DMS153 (cell line): Measurements from ENCODE around the gene KIAA0930.
"Not testable (repeated sequence)": the region's sequence is repeated elsewhere in the genome, so short reads cannot be mapped to it uniquely, and the experiment has no call there.

ENCODE experiments used
- DNase-seq: peaks from one replicate; lab custom pipeline; 2025; lab: John Stamatoyannopoulos, UW

KIAA0930 gene

DNA sequence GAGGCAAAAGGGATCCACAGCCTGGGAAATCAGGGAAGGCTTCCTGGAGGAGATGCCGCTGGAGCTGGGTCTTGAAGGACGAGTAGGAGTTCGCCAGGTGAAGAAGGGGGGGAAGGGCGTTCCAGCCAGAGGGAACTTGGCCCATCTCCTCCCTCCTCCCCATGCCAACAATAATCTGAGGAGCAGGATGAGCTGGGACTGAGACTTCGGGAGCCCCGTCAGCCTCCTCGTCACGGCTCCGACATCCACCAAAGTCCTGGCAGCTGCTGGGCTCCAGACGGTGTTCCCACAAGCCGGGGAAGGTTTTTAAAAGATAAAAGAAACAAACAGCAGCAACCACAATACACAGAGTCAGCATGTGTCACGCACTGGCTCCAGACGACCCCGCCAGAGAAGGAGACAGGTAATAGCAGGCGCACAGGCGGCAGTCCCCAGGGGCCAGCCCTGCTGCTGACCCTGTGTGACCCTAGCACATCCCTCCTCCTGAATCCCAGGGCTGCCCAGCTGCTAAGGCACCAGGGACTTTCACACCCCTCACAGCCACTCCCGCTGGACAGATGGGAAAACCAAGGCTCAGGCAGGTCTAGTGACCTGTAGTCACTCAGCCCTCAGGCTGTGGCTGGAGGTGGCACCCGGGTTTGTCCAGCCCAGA, 39.7 kb downstream of the KIAA0930 start:
- no peak for DNase-seq

DNA sequence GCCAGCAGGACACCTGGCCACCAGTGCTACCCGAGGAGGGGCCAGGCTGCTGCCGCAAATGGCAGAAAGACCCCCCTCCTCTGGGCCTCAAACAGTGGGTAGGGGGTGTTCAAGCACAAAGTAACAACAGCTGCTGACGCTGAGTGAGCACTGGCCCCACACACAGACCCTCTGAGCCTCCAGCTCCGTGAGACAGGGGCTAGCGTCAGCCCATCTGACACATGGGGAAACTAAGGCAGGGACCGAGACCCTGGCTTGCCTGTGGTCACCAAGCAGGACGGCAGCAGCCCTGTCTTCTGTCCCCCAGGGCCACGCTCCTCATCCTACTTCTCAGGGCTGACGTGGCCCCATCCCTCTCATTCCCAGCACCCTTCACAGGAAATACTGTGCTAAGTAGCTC, 40.5 kb downstream of the KIAA0930 start:
- no peak for DNase-seq

DNA sequence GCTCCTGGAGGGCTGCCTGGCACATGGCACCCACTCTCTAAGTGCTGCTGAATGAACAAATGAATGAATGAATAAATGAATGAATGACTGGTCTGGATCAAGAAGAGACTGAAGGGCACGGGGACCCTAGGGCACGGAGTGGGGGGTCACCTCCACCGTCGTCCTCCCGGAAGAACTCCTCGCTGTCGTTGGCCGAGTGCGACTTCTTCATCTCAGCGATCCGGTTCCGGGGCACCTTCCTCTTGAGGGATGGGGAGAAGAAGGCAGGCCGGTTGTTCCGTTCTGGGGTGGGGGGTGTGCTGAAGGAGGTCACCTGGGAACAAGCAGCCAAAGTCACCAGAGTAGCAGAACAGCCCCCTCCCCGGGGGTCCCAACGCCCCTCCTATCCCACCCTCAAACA, 41.0 kb downstream of the KIAA0930 start:
- no peak for DNase-seq

DNA sequence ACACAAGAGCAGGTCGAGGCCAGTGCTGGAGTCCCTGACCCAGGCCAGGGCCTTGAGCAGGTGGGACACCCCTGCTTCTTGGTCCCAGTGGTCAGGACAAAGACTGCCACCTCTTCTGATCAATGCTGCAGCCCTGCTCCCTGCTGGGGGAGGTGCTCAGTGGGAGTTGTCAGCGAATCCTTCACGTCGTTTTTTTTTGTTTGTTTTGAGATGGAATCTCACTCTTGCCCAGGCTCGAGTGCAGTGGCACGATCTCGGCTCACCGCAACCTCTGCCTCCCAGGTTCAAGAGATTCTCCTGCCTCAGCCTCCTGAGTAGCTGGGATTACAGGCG, 42.3 kb downstream of the KIAA0930 start:
- no peak for DNase-seq

DNA sequence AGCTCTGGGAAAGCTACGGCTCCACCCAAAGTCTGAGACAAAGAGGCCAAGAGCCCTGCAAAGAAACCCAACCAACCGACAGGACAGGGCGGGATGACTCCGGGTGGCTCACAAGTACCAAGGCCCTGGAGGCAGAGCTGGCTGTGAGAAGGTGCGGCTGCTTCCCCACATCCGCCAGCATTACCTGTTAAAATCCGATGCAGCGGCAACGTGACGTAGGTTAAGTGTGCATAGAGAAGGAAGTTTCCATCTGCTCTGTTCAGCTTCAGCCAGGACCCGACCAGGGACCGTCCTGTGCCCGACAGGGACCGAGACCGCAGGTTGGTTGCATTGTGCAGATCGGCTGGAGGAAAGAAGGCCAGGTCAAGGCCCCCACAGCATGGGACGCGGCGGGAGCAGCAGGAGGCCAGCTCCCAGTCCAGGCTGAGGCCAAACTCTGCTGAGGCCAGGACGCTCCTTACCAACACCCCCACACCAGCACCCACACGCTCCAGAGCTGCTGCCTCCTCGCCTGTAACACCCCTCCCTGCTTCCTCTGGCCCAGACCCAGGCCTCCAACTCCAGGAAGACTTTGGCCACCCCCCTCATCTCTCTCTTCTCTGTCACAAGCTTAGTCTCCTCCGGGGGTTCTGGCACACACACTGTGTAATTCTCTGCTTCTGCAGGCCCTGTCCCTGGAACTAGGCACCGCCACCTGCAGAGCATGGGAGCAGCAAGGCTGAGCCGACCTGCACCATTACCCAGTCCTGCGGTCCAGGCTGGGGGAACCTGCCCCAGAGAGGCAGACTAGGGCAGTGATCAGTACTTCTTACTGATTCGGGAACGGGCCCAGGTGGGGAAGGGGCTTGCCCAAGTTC, 42.9 kb downstream of the KIAA0930 start:
- DNase-seq = no peak

DNA sequence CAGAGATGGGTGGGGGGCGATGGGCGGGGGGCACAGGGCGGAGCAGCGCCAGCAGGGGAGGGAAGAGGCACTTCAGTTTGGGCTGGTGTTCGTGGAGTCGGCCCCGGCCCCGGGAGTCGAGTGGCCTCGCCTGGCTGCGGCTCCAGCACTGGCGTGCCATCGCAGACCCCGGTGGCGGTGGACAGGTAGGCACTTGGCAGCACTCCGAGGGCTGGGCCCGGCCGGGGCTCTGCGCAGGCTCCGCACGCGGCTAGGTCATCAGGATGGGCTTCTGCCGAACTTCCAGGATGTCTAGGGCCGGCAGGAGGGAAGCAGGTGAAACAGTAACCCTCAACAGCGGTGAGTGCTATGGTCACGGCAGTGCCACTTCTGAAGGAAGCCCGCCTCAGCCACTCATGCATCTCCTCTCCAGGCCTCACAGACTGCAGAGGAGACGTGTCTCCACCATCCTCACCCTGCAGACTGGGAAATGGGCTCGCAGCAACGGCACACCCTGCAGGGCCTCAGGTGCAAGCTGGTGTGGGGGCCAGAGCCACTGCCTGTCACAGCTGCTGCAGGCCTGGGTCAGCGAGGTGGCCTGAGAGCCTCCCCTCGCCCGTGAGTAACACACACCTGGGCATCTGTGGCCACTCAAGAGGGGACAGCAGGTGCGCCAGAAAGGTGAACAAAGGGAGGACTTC, 43.6 kb downstream of the KIAA0930 start:
- no peak for DNase-seq

DNA sequence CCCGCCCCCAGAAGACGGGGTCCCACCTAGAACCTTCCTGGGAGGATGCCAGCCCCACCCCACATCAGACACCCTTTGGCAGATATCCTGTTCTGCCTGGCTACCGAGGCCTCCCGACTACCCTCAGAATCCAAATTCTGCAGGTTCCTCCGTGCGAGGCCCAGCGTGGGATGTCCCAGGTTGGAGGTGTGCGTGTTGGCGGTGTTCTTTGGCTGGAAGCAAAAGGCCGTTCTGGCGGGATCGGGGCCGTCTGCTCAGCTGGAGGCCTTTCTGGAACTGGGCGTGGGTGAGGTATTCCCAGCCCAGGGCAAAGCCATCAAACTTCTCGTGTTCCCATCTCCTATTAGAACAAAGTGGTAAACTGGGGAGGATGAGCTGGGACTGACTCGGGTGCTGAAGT, 44.4 kb downstream of the KIAA0930 start:
- DNase-seq = no peak

DNA sequence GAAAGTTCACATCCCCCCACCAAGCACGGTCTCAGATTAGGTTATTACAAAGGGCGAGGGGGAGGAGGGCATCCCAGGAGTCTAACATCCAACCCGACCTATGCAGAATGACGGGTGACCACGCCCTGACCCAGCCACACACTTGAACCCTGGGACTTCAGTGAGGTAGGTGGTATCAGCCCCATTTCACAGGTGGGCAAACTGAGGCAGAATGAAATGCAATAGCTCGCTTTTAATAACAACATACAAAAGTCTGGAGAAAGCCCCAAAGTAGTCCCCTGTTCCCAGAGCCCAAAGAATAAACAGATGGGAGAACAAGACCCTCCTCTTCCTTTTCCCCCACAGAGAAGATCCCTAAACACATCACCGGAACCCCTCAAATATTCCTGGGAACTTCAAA, 45.1 kb downstream of the KIAA0930 start:
- DNase-seq = no peak

DNA sequence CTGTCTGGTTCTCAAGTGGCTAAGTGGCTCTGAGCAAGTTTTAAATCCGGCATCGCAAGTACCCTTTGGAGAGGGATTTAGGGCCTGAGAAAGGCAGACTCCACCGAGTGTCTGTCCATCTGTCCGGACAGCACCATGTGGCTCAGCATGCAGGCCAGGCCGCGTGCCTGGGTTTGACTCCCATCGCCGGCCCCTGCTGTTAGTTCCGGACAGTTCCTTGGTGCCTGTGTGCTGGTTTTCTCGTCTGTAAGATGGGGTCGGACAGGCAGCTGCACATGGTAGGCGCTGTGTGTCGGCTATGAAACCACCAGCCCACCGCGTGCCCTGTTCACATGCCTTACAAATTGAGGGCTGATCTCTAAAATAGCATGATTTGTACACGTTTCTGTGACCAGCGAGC, 46.0 kb downstream of the KIAA0930 start:
- no peak for DNase-seq

DNA sequence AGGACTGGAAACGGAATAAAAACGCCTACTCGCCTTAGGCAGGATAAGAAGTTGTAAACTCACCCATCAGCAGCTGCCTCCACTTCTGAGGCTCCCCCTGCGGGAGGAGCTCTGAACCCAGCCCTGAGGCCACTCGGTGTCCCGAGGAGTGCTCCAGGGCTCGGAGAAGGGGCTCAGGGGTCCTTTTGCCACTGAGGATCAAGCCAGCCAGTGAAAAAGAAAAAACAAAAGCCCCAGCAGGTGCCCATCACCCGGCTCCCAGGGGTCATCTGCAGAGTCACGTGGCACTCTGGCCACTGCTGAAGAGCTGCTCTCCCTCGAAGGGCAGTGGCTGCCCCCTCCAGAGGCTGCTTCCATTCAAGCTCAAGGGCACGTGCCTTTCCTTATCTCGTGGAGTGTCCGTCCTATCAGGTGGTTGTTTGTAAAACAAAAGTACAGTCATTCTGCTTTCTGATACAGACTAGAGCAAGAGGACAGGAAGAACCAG, 48.0 kb downstream of the KIAA0930 start:
- DNase-seq = no peak

DNA sequence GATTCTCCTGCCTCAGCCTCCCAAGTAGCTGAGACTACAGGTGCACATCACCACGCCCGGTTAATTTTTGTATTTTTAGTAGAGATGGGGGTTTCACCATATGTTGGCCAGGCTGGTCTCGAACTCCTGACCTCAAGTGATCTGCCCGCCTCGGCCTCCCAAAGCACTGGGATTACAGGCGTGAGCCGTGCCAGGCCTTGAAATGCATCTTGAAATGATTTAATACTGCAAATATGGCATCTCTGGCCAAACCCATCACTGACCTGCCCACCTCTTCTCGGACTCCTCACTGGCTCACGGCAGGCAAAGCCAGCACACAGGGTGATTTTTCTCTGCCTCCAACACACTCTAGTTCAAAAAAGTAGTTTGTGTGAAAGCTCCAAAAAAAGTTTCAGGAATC, 48.9 kb downstream of the KIAA0930 start:
- DNase-seq = not testable (repeated sequence)

DNA sequence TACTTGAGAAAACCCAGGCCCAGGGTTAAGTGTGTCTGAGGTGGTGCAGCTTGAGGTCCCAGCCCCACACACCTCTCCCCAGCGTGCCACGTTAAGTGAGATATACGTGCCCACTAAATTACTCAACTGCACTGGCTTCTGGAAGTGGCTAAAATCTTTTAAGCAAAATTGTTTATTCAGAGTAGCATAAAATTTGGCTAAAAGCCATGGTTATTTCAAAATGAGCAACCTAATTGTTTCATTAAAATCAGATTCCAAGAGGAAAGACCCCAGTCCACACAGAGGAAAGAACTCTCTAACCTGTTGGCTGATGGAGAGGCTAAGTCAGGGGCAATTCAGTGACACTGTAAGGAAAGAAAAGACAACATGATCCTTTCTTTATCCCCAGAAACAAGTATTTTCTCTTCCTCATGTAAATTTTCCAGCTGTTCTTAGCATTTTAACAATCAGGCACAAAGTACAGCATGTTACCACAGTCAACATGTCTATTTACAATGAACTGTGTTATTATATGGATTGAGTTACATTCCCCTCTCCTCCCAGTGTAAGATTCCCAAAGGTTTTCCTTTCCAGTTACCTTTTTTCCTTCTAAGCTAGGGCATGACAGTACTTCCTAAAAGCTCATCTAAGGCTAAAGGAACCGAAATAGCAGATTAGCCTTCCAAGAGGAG, 50.4 kb downstream of the KIAA0930 start:
- DNase-seq = no peak

DNA sequence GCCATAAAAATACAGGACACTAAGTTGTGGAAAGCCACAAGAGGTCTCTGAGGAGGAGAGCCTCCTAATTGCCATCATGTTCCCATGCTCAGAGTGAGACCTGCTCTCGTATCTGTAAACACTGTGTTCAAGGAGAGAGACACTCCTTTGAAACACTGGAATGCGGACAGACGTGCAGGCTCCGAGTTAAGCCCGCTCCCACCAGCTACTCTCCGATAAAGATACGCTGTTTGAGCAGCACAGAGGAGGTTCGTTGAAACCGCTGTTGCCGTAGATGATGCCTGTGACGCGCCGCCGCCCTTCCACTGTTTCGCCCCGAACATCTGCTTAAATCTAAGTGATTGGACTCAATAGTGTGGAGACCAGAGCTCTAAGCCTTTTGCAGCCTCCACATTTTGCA, 51.9 kb downstream of the KIAA0930 start:
- no peak for DNase-seq

DNA sequence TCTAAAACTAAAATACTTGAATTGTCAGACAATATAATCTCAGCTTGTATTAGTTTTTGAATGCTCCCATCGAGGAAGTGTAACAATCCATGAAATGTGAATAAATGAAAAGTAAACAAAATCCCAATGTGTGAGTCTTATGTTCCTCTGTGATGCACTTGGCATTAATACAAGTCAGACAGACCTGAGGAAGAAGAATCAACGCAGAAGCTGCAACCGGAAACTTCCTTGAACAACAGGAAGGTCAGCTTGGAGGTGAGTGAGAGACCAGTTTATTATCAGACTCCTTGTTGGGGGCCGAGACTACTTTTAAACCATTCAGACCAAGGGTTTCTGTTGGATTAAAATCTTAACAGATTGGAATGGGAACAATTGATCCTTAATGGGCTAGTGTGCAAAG, 52.8 kb downstream of the KIAA0930 start:
- no peak for DNase-seq

DNA sequence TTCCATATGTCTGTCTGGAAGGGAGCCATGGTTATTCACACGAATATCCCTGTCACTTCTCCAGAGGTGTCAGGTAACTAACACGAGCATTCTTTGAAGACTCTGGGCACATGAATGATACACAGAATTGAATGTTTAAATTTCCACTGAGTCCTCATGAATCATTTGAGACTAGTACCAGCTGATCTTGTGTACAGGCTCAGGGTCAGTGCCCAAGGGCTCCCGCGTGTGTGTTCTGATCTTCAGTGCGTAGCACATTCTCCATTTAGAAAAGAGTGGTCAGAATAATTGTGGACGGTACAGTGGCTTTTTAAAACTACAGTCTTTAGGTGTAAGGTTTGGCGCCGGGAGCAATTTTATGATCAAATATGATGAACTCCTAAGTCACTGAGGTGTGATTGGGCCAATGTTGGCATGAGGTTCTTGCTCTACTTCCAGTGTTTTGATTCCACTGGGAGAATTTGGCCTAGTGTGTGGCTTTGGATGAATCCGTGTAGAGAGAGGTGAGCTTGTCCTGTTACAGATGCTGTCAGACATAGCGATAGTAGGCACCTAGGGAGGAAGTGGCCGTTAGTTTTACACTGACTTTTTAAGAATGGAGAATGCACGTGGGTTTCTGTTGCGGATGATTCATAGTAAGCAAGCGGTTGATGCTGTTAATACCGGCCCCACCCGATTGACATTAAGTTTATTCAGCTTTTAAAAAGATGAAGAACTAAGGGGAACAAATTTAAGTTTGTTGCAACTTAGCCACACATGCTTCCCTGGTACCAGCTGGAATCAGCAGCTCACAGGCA, 54.8 kb downstream of the KIAA0930 start:
- DNase-seq = no peak

DNA sequence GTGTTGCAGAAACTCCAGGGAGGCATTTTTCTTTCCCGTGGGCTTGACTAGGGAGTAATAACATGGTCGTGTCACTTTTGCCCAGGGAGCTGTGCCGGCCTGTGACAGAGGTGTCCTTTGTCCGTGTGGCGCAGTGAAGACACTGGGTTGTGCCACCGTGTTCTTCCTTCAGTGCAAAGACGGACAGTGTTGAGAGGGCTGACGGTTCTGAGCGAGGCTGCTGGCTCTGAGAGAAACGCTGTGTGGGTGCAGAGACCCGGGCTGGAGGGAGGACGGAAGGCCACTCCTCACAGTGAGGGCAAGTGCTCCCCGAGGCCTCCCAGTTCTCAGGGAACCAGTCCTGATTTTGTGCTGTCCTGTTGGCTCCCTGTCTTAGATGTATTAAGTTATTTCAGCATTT, 56.7 kb downstream of the KIAA0930 start:
- DNase-seq = no peak

DNA sequence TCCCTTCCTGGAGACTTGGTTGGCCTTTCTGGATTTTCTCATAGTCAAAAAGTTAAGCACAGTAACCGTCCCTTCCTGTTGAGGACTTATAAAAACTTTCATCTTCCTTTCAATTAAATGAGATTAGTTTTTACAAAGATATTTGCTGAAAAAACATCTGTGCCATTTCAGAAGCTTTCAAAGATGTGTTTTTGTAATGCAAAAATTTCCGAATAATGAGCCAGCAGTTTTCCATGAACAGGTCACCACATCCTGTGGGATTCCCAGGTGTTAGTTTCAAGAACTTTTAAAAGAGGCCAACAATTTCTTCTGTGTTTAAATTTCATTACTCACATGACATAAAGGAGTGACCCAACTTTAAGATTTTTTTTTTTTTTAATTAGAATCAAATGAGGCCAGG, 58.9 kb downstream of the KIAA0930 start:
- no peak for DNase-seq

DNA sequence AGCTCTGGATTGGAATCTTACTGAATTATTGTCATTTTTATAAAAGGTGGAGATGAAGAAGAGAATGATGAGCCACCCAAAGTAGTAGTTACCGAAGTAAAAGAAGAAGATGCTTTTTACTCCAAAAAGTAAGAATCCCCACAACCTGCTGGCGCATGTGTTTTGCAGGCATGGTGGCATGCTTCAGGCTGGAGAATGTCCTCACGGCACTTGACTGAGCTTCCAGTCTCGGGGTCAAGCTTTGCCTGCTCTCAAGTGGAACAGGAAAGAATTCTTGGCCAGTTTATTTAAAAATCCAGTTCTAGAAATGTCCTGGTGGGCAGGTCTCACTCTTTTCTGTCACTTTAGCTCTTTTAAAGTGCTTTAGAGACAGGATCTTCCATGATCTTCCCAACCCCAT, 59.5 kb downstream of the KIAA0930 start:
- DNase-seq = no peak

DNA sequence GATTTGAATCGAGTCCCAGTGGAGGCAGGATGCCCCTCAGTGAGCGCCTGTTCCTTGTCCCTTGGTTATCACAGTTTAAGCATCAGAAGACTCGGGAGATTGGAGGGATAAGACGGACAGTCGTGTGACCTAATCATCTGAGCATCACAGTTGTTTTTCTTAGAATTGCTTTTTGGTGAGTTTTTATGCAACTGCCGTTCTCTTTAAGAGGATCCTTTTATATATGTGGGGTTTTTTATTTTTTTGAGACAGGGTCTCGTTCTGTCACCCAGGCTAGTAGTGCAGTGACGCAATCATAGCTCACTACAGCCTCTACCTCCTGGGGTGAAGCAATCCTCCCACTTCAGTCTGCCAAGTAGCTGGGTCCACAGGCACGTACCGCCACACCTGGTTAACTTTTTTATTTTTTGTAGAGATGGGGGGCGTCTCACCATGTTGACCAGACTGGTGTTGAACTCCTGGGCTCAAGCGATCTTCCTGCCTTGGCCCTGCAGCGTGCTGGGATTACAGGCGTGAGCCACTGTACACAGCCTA, 60.5 kb downstream of the KIAA0930 start:
- DNase-seq = no peak

DNA sequence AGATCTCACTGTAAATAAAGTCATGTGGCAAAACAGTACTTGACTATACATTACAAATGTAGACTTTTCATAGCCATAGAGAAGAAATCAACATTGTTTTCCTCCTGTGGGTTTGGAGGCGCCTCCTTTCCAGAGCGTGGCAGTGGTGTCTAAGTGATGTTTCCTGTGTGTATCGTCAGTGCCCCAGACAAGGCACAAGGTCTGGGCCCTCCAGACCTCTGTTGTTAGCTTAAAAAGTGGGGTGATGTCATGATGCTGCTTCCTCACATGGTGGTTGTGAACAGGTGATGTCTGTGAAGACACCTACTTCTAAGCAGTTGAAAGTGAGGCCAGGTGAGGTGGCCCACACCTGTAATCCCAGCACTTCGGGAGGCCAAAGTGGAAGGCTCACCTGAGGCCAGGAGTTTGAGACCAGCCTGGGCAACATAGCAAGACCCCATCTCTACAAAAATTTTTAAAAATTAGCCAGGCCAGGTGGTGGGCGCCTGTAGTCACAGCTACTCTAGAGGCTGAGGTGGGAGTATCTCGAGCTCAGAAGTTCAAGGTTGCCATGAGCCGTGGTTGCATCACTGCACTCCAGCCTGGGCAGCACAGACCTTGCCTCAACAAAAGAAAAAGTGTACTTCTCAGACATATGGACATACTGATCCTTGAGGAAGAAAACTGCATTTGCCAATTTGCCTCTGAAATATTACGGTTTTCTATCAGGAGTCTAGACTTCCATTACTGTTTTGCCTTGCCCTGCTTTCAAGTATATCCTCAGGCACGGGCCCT, 61.2 kb downstream of the KIAA0930 start:
- DNase-seq = no peak
